ENCODE data around the gene ITLN2.

GRCh38 chr1:160942926-160943325 is 11.7 kb downstream of the ITLN2 start:
- TF ChIP-seq CTCF (IDR thresholded peaks at IDR 0.05) (no peak), POLR2A (IDR thresholded peaks at IDR 0.05) (no peak)
